ENCODE data around the gene OR51F2.

- no peak for TF ChIP-seq EZH2 (IDR thresholded peaks at IDR 0.05; ENCODE audit: low read depth, unreplicated experiment)
- TF ChIP-seq CTCF (conservative IDR thresholded peaks at IDR 0.05; ENCODE audit: low read depth in 2 of 2) = no peak
- no peak for TF ChIP-seq JUNB (IDR thresholded peaks at IDR 0.05; ENCODE audit: unreplicated experiment)
- TF ChIP-seq REST (IDR thresholded peaks at IDR 0.05; ENCODE audit: unreplicated experiment) = no peak
- no peak for TF ChIP-seq EZH2phosphoT487 (IDR thresholded peaks at IDR 0.05; ENCODE audit: unreplicated experiment)
- TF ChIP-seq POLR2AphosphoS5 (IDR thresholded peaks at IDR 0.05; ENCODE audit: low read depth) = no peak
- TF ChIP-seq CREB1 (CRISPR knock-in tag; IDR thresholded peaks at IDR 0.05; ENCODE audit: low read depth) = no peak
- no peak for TF ChIP-seq ZNF114 (CRISPR knock-in tag; IDR thresholded peaks at IDR 0.05)
- TF ChIP-seq ETS1 (IDR thresholded peaks at IDR 0.05) = no peak
- TF ChIP-seq ZNF462 (CRISPR knock-in tag; IDR thresholded peaks at IDR 0.05) = no peak
- TF ChIP-seq NANOG (IDR thresholded peaks at IDR 0.05; ENCODE audit: borderline replicate concordance) = no peak
Measured at GRCh38 chr11:4782454-4782853, 38.7 kb upstream of the OR51F2 start.

Measured in GM23338 (cell line).